Ascending aorta (tissue), 2 donors: ENCODE results near the gene AKT2. TPM values are rescaled to one million over a fixed set of nuclear protein-coding genes. Genes with fewer than 3 reads are reported as not detected.
A peak's percentile ranks its signal among the peaks of the same experiment; 100 is the strongest.

Experiments
- DNase-seq, 2 donors: peaks; one replicate each; pipeline ENCODE4 v3.0.0-alpha.2; 2019; ENCODE audit warnings: low spot score in 2 of 2
- H3K27ac ChIP-seq, 2 donors: fragments of 200-600 bp; sonication (generic); one replicate each; pipeline ENCODE4 v1.5.1; 2016 to 2017; ENCODE audit warnings: mild to moderate bottlenecking in 1 of 2
- H3K27me3 ChIP-seq: fragments of 200-600 bp; sonication (generic); one replicate; pipeline ENCODE4 v1.5.1; 2017
- H3K36me3 ChIP-seq, 2 donors: fragments of 200-600 bp; sonication (generic); one replicate each; pipeline ENCODE4 v1.5.1; 2016
- H3K4me1 ChIP-seq, 2 donors: fragments of 200-600 bp; sonication (generic); one replicate each; pipeline ENCODE4 v1.5.1; 2016 to 2017; ENCODE audit warnings: mild to moderate bottlenecking in 1 of 2
- H3K4me3 ChIP-seq, 2 donors: fragments of 200-600 bp; sonication (generic); one replicate each; pipeline ENCODE4 v1.5.1; 2016 to 2017; ENCODE audit warnings: mild to moderate bottlenecking in 1 of 2
- H3K9me3 ChIP-seq, 2 donors: fragments of 200-600 bp; sonication (generic); one replicate each; pipeline ENCODE4 v1.5.1; 2016
- intact Hi-C: fragments of 100-400 bp; cut with DNase I; formaldehyde crosslinking; loops from one replicate; pipeline ENCODE4 v1.15.1; 2023
- total RNA-seq: library from RNA; depleted of rRNA; stranded (reverse); fragments of >200 nt; gene quantifications from one replicate; pipeline ENCODE4 v1.1.0, GENCODE V29; 2016
- TF ChIP-seq, protein P1 (sequence below), 3 experiments: fragments of 200-600 bp in 2 of 3; fragments of 450-650 bp in 1 of 3; sonication (generic) in 2 of 3; IDR thresholded peaks; one replicate each; pipeline ENCODE4 v1.5.1; 2016 to 2019; ENCODE audit warnings: antibody characterized with exemption in 3 of 3, mild to moderate bottlenecking in 1 of 3, moderate library complexity in 1 of 3

The AKT2 gene
- total RNA-seq, 1 donor from 2014 or later: 137 TPM

DNA sequence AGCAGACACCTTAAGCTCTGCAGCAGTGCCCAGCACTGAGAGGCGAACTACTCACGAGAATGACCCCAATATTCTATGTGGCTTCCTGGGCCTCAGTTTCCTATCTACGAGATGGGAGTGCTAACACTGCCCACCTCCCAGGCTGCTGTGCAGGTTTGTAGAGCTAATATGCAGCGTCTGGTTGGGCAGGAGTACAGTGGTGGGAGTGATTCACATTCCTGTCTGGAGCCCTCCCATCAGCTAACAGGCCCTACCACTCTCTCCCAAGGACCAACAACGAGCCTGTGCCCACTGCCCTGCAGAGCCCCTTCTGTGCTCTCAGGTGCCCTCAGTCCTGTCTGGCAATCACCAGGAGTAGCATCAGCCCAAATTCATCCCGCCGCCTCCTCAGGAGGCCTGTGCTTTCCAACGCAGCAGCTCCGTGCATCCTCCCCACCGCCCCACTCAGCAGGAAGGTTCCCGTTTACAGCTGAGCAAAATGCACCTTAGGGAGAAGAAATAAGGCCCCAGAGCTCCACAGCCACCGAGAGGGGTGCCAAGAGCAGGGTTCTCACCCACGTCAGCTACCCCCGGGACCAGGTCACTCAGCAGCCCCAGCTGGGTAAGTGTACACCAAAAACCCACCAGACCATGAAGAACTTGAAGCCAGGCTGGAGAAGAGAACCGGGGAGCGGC, 6.6 kb downstream of the AKT2 start:
- H3K4me3 ChIP-seq: peak overlapping the region; percentile 32 to 53
- no peak for DNase-seq
- intact Hi-C loops: no loop called here

DNA sequence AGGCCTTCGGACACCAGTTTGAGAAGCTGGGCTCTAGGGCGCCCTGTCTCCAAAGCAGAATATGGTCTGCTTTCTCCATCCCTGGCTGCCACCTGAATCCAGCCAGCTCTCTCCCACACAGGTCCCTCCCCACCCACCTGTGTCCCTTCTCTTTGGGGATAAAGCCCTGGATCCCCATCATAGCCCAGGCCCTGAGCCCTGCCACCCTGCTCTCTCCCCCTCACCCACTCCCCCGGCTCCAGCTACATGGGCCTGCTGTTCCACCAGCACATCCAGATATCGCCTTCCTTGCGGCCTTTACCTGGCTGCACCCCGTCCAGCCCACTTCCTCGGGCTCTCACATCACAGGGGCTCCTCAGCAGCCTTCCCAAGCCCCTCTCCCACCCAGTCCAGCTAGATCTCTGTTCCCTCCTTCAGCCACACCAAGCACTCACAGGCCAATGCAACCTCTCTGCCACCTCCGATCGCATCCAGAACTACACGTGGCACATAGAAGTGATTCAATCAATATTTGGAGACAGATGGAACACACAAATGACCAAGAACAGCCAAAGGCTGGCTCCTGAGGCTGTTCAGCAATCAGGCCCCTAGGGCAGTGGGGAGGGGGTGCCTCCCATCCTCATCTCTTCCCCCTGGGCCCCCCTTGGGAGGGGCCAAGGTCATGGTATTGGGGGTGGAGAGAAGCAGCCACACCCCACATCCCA, 7.6 kb downstream of the AKT2 start:
- peaks cover 13 to 34% of the 10 kb centered on the region in 2 donors for H3K4me1 ChIP-seq
- intact Hi-C loops: no loop called here
- no peaks in the 10 kb centered on the region for H3K9me3 ChIP-seq
- H3K27ac ChIP-seq: no peak overlapping the region
- TF ChIP-seq, protein P1, sequence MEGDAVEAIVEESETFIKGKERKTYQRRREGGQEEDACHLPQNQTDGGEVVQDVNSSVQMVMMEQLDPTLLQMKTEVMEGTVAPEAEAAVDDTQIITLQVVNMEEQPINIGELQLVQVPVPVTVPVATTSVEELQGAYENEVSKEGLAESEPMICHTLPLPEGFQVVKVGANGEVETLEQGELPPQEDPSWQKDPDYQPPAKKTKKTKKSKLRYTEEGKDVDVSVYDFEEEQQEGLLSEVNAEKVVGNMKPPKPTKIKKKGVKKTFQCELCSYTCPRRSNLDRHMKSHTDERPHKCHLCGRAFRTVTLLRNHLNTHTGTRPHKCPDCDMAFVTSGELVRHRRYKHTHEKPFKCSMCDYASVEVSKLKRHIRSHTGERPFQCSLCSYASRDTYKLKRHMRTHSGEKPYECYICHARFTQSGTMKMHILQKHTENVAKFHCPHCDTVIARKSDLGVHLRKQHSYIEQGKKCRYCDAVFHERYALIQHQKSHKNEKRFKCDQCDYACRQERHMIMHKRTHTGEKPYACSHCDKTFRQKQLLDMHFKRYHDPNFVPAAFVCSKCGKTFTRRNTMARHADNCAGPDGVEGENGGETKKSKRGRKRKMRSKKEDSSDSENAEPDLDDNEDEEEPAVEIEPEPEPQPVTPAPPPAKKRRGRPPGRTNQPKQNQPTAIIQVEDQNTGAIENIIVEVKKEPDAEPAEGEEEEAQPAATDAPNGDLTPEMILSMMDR (IDR thresholded peaks at IDR 0.05): no peak
- peaks cover 0 to 3% of the 10 kb centered on the region in 2 donors for H3K36me3 ChIP-seq
- H3K27me3 ChIP-seq: no peaks in the 10 kb centered on the region
- DNase-seq: no peak
- H3K4me3 ChIP-seq: no peak overlapping the region

More for the DNA sequence above, 6.6 kb downstream of the AKT2 start:
- H3K4me1 ChIP-seq: peaks cover 15 to 41% of the 10 kb centered on the region in 2 donors
- no peaks in the 10 kb centered on the region for H3K36me3 ChIP-seq
- TF ChIP-seq, protein P1 (IDR thresholded peaks at IDR 0.05): no peak
- no peaks in the 10 kb centered on the region for H3K9me3 ChIP-seq
- H3K27ac ChIP-seq: peak overlapping the region; percentile 63 to 79
- H3K27me3 ChIP-seq: no peaks in the 10 kb centered on the region

DNA sequence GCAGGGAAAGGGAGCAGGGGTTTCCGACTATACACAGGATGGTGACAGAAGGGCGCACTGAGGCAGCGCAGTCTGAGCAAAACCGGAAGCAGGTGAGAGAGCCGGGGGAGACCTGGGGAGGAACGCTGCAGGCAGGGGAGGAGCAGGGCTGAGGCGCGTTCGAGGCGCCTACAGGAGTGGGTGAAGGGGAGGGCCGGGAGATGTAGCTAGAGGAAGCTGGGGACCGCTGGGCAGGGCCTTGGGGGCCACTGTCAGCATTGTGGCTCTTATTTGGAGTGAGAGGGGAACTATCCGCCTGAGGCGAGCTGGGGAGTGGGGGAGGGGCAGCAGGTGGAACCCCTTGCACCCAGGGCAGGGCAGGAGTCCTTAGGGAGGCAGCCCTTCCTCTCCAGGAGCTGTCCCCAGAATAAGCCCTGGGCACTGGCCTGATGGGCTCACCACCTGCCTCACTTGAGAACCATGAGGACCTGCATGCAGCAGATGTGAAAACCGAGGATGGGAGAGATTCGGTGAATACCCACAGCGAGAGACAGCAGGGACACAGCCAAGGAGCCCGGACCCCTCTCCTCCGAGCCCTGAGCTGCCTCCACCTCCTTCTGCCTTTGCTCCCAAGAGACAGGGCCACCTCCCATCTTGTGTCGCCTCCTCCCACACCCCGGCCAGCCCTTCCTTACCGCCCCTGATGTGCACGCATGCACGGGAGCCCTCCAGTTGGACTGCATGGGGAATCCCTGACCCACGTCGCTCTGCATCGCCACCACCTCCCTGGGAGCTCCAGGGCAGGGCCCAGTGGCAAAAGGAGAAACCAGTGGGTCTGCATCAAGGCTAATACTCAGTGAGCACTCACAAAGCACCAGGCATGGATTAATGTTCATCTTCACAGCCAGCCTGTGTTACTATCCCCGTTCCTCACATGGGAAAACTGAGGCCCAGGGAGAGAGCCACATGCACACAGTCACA, 10.3 kb downstream of the AKT2 start:
- DNase-seq: no peak
- H3K4me1 ChIP-seq: peaks cover 5 to 23% of the 10 kb centered on the region in 2 donors
- intact Hi-C loops: no loop called here
- peaks cover 4 to 10% of the 10 kb centered on the region in 2 donors for H3K36me3 ChIP-seq
- no peak overlapping the region for H3K4me3 ChIP-seq
- no peak overlapping the region for H3K27ac ChIP-seq
- no peaks in the 10 kb centered on the region for H3K9me3 ChIP-seq
- TF ChIP-seq, protein P1 (IDR thresholded peaks at IDR 0.05): no peak
- no peaks in the 10 kb centered on the region for H3K27me3 ChIP-seq

DNA sequence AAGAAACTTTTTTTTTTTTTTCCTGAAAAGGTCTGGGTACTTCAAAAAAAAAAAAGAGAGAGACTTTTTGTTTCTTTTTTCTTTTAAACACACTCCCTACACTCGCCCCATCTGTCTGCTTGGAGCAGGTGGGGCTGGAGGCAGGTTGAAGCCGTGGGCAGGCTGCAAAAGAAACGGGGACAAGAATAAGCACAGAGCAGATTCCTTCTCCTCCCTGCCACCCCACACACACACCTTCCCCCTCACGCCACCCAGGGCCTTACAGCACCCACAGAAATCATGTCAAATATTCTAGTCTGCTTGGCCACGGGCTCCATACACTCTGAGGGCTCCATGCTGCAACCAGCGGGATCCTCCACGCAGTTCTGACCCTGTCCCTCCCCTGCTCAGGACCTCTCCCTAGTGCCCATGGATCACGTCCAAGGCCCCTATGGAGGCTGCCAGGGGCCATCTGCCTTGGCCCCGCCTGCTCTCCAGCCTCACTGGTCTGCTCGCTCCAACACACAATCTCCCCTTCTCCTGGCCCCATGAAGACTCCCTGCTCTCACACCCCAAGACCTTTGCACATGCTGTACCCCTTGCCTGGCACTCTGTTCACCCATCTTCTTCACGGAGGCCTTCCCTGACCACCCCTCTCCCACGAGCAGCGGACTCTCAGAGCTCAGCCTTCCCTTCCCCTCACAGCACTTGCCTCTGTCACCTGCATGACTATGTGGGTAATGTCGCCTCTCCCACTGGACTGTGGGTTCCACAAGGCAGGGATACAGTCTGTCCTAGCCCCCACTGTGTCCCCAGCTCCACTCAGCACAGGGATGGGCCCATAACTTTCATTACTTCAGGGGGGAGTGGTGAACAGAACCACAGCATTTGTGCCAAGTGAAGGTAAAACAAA, 11.4 kb downstream of the AKT2 start:
- intact Hi-C loops: no loop called here
- no peak for DNase-seq
- Histone ChIP-seq H3K9me3 (no peaks in the 10 kb centered on the region), H3K36me3 (peaks cover 4 to 14% of the 10 kb centered on the region in 2 donors), H3K4me1 (peaks cover 0 to 12% of the 10 kb centered on the region in 2 donors), H3K27me3 (no peaks in the 10 kb centered on the region), H3K4me3 (no peak overlapping the region), H3K27ac (no peak overlapping the region)
- TF ChIP-seq, protein P1 (IDR thresholded peaks at IDR 0.05): no peak

DNA sequence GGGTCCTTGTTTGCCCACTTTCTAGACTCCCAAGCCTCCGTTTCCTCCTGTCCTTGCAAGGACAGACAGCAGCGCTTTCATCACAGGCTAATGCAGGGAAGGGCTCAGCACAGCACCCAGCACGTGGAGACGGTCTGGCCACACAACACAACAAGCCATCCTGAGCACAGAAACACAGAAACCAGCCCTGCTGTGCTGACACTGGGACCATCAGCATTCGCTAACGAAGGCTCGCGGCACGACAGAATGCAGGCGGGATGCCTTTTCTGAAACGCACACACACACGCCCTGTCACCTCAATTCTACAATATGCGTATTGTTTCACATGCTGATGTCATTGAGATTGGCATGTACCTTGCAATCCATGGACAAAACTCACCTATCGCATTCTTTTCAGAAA, 12.9 kb downstream of the AKT2 start:
- Histone ChIP-seq H3K36me3 (peaks cover 7 to 14% of the 10 kb centered on the region in 2 donors), H3K4me1 (peaks cover 0 to 8% of the 10 kb centered on the region in 2 donors), H3K9me3 (no peaks in the 10 kb centered on the region), H3K4me3 (no peak overlapping the region), H3K27ac (no peak overlapping the region), H3K27me3 (no peaks in the 10 kb centered on the region)
- TF ChIP-seq, protein P1 (IDR thresholded peaks at IDR 0.05): no peak
- DNase-seq: no peak
- intact Hi-C loops: no loop called here
